K562 (cell line): ENCODE measurements around the gene ABCA1. TPM values are rescaled to one million over a fixed set of nuclear protein-coding genes. Genes with fewer than 3 reads are reported as not detected.

Source experiments
- ATF1 ChIP-seq, 2 experiments: fragments of 450-650 bp in 1 of 2; IDR thresholded peaks; 2 replicates each; pipeline ENCODE4 v1.6.1; 2016; ENCODE audit warnings: missing compliant biosample characterization in 1 of 2, missing genetic modification characterization in 1 of 2
- CTCFL ChIP-seq: IDR thresholded peaks from 2 replicates; pipeline ENCODE4 v1.6.1; 2011; ENCODE audit warnings: borderline replicate concordance, low read depth, mild to moderate bottlenecking, moderate library complexity, low read length; ENCODE audit not compliant: insufficient read depth, poor library complexity, severe bottlenecking
- E2F5 ChIP-seq: sonication (generic); formaldehyde crosslinking; IDR thresholded peaks from 2 replicates; pipeline ENCODE4 v1.8.0; 2022; ENCODE audit warnings: mild to moderate bottlenecking, missing genetic modification reagents
- GTF2E2 ChIP-seq: fragments of 200-800 bp; sonication (Bioruptor generic); IDR thresholded peaks from 2 replicates; pipeline ENCODE4 v1.6.1; 2016; ENCODE audit warnings: missing genetic modification characterization, missing compliant biosample characterization
- HNRNPUL1 ChIP-seq: fragments of 200-400 bp; formaldehyde crosslinking; IDR thresholded peaks from 2 replicates; pipeline ENCODE4 v1.6.1; 2017; ENCODE audit warnings: low read length
- OTX1 ChIP-seq: fragments of 450-650 bp; formaldehyde crosslinking; IDR thresholded peaks from 2 replicates; pipeline ENCODE4 v1.4.0; 2022; ENCODE audit warnings: mild to moderate bottlenecking
- PHTF2 ChIP-seq: fragments of 250-450 bp; sonication (Bioruptor Pico); IDR thresholded peaks from 2 replicates; pipeline ENCODE4 v1.5.0; 2021; ENCODE audit warnings: mild to moderate bottlenecking
- RBM34 ChIP-seq: fragments of 200-400 bp; formaldehyde crosslinking; IDR thresholded peaks from 2 replicates; pipeline ENCODE4 v1.6.1; 2018; ENCODE audit warnings: low read length, borderline replicate concordance; ENCODE audit not compliant: insufficient read depth
- SMARCC2 ChIP-seq: fragments of 450-650 bp; IDR thresholded peaks from 2 replicates; pipeline ENCODE4 v1.6.1; 2017; ENCODE audit warnings: antibody characterized with exemption, moderate library complexity, mild to moderate bottlenecking, low read depth
- SRSF9 ChIP-seq: fragments of 200-400 bp; formaldehyde crosslinking; IDR thresholded peaks from 2 replicates; pipeline ENCODE4 v1.6.1; 2017; ENCODE audit warnings: low read depth, low read length, borderline replicate concordance
- TEAD1 ChIP-seq, 2 experiments: fragments of 450-650 bp in 1 of 2; sonication (generic) in 1 of 2; formaldehyde crosslinking; IDR thresholded peaks; 2 replicates each; pipeline versions ENCODE4 v1.4.0 to v1.8.0; 2020 to 2022; ENCODE audit warnings: mild to moderate bottlenecking in 2 of 2, missing genetic modification reagents in 1 of 2
- THRB ChIP-seq: fragments of 450-650 bp; formaldehyde crosslinking; conservative IDR thresholded peaks from 2 replicates; pipeline ENCODE4 v1.4.0; 2022; ENCODE audit warnings: mild to moderate bottlenecking, missing genetic modification characterization
- U2AF1 ChIP-seq: fragments of 200-400 bp; formaldehyde crosslinking; optimal IDR thresholded peaks from 2 replicates; pipeline ENCODE3; 2017; ENCODE audit warnings: mild to moderate bottlenecking, low read depth, low read length, moderate library complexity
- ZFPM2 ChIP-seq: fragments of 250-450 bp; sonication (Bioruptor Pico); IDR thresholded peaks from 2 replicates; pipeline ENCODE4 v1.5.1; 2022; ENCODE audit warnings: mild to moderate bottlenecking
- ZNF639 ChIP-seq, 2 experiments: fragments of 200-800 bp in 1 of 2; sonication (Bioruptor generic) in 1 of 2; sonication (generic) in 1 of 2; formaldehyde crosslinking in 1 of 2; IDR thresholded peaks in 1 of 2; conservative IDR thresholded peaks in 1 of 2; 2 replicates each; pipeline versions ENCODE4 v1.5.0 to v1.6.1; 2016 to 2020; ENCODE audit warnings: missing compliant biosample characterization in 1 of 2, missing genetic modification characterization in 1 of 2, missing genetic modification reagents in 1 of 2
- ZNF740 ChIP-seq, 3 experiments: fragments of 200-800 bp in 1 of 3; sonication (Bioruptor generic) in 1 of 3; sonication (generic) in 1 of 3; formaldehyde crosslinking in 1 of 3; IDR thresholded peaks; 2 replicates each; pipeline versions ENCODE4 v1.6.1 to v1.8.0; 2016 to 2022; ENCODE audit warnings: mild to moderate bottlenecking in 2 of 3, missing compliant biosample characterization in 2 of 3, missing genetic modification characterization in 2 of 3, missing genetic modification reagents in 1 of 3
- polyA plus RNA-seq, 8 experiments: library from polyadenylated mRNA; depleted of rRNA in 4 of 8; stranded (reverse) in 5 of 8; unstranded in 3 of 8; fragments of >200 nt; fragmentation: Nextera tagmentation in 2 of 8; fragmentation: Illumina TruSeq in 1 of 8; extraction: Ambion mirVana in 2 of 8; extraction: Trizol in 1 of 8; gene quantifications; 2 replicates each; pipeline versions ENCODE4 v1.2.1 to v1.2.3, GENCODE V29; 2011 to 2014; ENCODE audit warnings: inconsistent platforms in 1 of 8, missing spikeins in 1 of 8
- total RNA-seq, 7 experiments: library from RNA; depleted of rRNA in 6 of 7; stranded (reverse); fragments of >200 nt in 6 of 7; fragmentation: Illumina TruSeq in 2 of 7; extraction: Trizol in 2 of 7; gene quantifications; 2 replicates each; pipeline versions ENCODE4 v1.2.1 to v1.2.3, GENCODE V29; 2011 to 2021; ENCODE audit warnings: low replicate concordance in 1 of 7

The ABCA1 gene
- total and polyA plus RNA-seq, 9 of the 15 experiments (the other 6 are each of a cell fraction or from before 2014, with no cell fraction given), result under 0.01 to 0.18 (median 0.02) TPM; not detected in 5

- no peak for TF ChIP-seq THRB (CRISPR knock-in tag)
- TF ChIP-seq SMARCC2, result no peak
- TF ChIP-seq PHTF2, result no peak
- TF ChIP-seq ZFPM2 (CRISPR knock-in tag), result no peak
- TF ChIP-seq TEAD1 (CRISPR knock-in tag; IDR thresholded peaks at IDR 0.05), result no peak
- TF ChIP-seq OTX1 (CRISPR knock-in tag), result no peak
- TF ChIP-seq HNRNPUL1, result no peak
- no peak for TF ChIP-seq CTCFL
- no peak for TF ChIP-seq ZNF740 (CRISPR knock-in tag; IDR thresholded peaks at IDR 0.05)
- TF ChIP-seq ZNF740 (tag; IDR thresholded peaks at IDR 0.05), result no peak
- no peak for TF ChIP-seq ATF1 (CRISPR knock-in tag; IDR thresholded peaks at IDR 0.05)
- peak; percentile 31; the same call in 1 of the 2 replicates for TF ChIP-seq ATF1 (tag; IDR thresholded peaks at IDR 0.05)
- no peak for TF ChIP-seq RBM34
- TF ChIP-seq GTF2E2 (tag), result no peak
- no peak for TF ChIP-seq U2AF1
- no peak for TF ChIP-seq E2F5 (CRISPR knock-in tag)
- no peak for TF ChIP-seq ZNF639 (CRISPR knock-in tag; conservative IDR thresholded peaks at IDR 0.05 in 1 of 2, IDR thresholded peaks at IDR 0.05 in 1 of 2)
- TF ChIP-seq SRSF9, result no peak
Observed at GRCh38 chr9:104968025-104968982, 40.3 kb upstream of the ABCA1 start (continued).
